ENCODE measurements around the gene NECAB3.

DNA sequence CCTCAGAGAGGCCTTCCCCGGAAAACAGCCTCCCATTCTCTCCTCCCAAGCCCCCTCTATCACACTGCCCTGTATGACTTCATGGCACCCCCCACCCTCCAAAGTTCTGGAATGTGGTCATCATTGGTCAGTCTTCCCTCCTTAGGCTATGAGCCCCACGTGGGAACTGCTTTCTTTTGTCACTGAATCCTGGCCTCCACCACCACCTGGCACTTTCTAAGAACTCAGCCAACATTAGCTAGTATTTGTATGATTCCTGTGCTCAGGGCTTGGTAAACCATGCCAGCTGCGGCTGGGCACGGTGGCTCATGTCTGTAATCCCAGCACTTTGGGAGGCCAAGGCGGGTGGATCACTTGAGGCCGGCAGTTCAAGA, 20.4 kb upstream of the NECAB3 start:
- TF ChIP-seq, protein P1, sequence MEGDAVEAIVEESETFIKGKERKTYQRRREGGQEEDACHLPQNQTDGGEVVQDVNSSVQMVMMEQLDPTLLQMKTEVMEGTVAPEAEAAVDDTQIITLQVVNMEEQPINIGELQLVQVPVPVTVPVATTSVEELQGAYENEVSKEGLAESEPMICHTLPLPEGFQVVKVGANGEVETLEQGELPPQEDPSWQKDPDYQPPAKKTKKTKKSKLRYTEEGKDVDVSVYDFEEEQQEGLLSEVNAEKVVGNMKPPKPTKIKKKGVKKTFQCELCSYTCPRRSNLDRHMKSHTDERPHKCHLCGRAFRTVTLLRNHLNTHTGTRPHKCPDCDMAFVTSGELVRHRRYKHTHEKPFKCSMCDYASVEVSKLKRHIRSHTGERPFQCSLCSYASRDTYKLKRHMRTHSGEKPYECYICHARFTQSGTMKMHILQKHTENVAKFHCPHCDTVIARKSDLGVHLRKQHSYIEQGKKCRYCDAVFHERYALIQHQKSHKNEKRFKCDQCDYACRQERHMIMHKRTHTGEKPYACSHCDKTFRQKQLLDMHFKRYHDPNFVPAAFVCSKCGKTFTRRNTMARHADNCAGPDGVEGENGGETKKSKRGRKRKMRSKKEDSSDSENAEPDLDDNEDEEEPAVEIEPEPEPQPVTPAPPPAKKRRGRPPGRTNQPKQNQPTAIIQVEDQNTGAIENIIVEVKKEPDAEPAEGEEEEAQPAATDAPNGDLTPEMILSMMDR (IDR thresholded peaks at IDR 0.05), result no peak
- TF ChIP-seq, protein P2, sequence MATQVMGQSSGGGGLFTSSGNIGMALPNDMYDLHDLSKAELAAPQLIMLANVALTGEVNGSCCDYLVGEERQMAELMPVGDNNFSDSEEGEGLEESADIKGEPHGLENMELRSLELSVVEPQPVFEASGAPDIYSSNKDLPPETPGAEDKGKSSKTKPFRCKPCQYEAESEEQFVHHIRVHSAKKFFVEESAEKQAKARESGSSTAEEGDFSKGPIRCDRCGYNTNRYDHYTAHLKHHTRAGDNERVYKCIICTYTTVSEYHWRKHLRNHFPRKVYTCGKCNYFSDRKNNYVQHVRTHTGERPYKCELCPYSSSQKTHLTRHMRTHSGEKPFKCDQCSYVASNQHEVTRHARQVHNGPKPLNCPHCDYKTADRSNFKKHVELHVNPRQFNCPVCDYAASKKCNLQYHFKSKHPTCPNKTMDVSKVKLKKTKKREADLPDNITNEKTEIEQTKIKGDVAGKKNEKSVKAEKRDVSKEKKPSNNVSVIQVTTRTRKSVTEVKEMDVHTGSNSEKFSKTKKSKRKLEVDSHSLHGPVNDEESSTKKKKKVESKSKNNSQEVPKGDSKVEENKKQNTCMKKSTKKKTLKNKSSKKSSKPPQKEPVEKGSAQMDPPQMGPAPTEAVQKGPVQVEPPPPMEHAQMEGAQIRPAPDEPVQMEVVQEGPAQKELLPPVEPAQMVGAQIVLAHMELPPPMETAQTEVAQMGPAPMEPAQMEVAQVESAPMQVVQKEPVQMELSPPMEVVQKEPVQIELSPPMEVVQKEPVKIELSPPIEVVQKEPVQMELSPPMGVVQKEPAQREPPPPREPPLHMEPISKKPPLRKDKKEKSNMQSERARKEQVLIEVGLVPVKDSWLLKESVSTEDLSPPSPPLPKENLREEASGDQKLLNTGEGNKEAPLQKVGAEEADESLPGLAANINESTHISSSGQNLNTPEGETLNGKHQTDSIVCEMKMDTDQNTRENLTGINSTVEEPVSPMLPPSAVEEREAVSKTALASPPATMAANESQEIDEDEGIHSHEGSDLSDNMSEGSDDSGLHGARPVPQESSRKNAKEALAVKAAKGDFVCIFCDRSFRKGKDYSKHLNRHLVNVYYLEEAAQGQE (IDR thresholded peaks at IDR 0.05; ENCODE audit: insufficient read depth in 1 of 2, low read depth in 2 of 2, low read length in 1 of 2), result no peak

Measured in Panc1 (cell line).